ENCODE data around the gene CES1.
"Not testable (repeated sequence)": the region's sequence is repeated elsewhere in the genome, so short reads cannot be mapped to it uniquely, and the experiment has no call there.

Gene CES1

DNA sequence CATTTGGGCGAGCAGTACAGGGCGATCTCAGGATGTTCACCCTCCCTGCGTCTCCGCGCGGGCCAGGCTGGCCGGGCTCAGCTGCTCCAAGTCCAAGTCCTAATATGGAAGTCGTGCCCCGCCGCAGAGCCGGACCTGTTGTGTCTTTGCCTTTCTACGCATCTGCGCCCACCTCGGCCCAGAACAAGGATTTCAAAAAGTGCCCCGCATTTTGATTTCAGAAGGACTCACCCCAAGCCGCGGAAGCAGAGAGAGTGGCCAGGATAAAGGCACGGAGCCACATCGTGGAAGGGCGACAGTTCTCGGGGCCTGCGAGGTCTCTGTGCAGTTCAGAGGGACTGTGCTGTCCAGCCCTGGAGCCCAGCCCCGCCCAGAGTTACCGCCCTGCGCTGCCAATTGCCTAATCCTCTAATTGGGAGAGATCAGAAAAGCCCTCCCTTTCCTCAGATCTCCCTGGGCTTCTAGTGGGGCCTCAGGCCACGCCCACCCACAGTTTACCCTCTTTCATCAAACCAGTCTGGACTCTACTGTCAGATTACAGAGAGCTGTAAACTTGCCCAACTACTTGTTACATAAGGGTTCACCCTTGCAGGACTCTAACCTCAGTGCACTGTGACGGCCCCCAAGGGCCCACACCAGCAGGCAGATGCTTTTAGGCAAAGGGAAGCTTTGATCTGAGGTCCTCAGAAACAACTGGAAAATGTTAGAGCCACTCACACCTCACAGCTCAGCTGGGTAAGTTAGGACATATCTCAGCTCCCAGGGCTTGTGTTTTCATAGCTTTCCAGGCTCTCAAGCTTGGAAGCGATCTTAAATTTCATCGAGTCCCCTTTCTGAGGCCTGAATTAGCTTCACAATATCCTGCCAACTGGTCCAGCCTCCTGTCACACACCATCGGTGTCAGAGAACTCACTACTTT, at the start of gene CES1:
CES1 (minus strand) TSS at position 324 of the 919 bp plus-strand sequence; CDS start at position 283, 41 bp downstream.
- no peak for DNase-seq

GRCh38 chr16:55876854-55877253, 44.0 kb upstream of the CES1 start:
- no peak for DNase-seq

- DNase-seq, result no peak
These were observed 42.4 kb upstream of the CES1 start, which contains the start of gene CES5A for GRCh38 chr16:55875273-55875672. Gene CES5A (minus strand): TSS chr16:55875373. CDS start chr16:55875221, 152 bp downstream.

GRCh38 chr16:55873122-55873521, 40.2 kb upstream of the CES1 start:
- no peak for DNase-seq

DNA sequence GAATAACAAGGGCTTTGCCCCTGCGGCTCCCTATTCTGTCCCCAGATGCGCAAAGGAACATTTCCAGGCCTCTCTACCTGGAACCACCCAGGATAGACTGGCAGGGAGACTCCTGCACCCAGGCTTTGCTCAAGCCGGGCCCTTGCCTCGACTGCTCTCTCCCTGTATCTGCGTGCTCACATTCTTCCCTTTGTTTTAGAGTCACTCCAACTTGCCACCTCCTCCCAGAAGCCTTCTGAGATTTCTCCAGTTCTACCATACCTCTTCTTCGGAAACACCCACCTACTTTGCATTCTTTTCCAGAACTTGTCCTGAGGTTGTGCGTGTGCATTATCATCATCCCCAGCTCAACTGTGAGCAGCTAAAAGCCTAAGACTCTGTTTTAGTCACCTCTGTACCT, 39.2 kb upstream of the CES1 start:
- no peak for DNase-seq

- no peak for DNase-seq
These were observed 38.6 kb upstream of the CES1 start for GRCh38 chr16:55871411-55872038.

GRCh38 chr16:55868980-55869379, 36.1 kb upstream of the CES1 start:
- DNase-seq, result no peak

- no peak for DNase-seq
These were observed 35.2 kb upstream of the CES1 start for GRCh38 chr16:55868137-55868536.

DNA sequence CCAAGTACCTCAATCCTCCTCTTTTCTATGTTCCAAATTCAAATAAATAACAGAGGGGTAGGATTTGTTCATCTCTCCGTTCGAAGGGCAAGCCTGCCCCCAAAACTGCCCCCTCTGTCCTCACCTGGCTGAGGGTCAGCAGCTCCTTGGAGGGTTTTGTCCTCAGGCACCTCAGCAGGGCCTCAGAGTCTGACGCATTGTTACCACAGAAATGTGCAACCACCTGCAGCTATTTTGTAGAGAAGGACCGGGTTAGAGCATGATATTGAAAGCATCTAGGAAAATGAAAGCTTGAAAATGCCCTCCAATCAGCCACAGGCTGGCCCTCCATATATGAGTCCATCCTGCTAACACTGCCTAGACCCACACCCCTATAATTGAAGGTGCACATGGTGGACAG, 28.4 kb upstream of the CES1 start:
- no peak for DNase-seq

DNA sequence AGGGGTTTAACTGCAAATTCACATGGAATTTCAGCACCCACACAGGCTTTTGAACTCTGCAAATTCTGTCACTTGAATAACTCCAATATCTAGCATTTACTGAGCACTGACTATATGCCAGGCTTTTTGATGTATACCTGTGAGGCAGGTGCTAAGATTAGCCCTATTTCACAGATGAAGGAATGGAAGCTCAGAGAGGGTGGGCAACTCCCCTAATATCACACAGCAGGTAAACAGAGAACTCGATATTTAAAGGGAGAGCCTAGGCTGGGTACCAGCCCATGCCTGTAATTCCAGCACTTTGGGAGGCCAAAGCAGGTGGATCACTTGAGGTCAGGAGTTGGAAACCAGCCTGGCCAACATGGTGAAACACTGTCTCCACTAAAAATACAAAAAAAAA, 24.8 kb upstream of the CES1 start:
- not testable (repeated sequence) for DNase-seq

DNA sequence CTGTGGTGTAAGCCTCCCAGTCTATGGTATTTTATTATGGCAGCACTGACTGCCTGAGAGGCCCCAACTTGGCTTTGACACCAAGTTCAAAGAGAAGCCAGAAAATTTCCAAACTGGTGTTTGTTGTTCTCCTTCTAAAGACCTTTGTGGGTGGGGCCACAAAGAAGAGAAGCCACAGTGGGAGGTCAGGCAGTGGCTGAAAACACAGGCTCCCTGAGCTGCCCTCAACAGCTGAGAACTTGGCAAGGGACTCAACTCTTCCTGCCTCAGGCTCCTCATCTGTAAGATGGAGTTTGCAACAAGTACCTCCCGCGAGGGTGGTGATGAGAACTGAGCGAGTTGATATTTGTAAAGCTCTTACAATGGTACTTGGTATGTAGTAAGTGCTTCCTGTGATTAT, 24.1 kb upstream of the CES1 start:
- DNase-seq, result no peak

DNA sequence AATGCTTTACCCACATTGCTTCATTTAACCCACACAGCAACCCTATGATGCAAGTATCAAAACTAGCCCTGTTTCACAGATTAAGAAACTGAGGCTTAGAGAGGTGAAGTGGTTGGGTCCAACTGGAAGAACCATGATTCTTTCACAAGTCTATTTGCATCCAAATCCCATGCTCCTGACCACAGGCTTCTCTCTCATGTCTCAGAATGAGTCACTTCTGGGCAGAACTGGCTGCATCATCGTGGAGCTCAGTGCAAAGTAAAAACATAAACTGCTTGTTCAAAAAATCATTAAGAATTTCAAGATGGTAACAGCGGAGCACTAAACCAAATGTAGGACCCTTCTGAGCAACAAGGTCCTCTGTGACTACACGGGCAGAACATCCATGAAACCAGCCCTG, 20.2 kb upstream of the CES1 start:
- no peak for DNase-seq

- no peak for DNase-seq
These were observed 16.6 kb upstream of the CES1 start for GRCh38 chr16:55849536-55849935.

- DNase-seq, result no peak
These were observed 13.9 kb upstream of the CES1 start for GRCh38 chr16:55846598-55847346.

- no peak for DNase-seq
These were observed 10.2 kb upstream of the CES1 start for GRCh38 chr16:55843105-55843395.

- peak; percentile 41 for DNase-seq
These were observed 9.6 kb upstream of the CES1 start for GRCh38 chr16:55842369-55843104.

DNA sequence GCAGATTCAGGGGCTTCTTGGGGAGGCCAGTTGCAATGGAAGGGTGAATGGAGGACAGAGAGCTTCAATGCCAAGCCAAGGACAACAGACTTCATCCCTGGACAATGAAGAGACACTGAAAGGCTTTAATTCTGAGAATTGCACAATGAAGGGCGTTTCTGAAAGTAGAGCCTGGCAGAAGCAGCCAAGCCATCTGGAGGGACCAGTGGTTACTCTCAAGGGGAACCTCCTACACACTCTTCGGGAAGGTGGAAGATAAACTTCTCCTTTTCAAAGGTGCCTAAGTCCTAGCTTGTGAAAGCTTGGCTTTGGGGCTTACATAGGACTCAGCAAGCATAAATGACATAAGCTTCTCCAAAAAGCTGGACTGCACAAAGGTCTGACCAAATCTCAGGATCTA, 6.2 kb upstream of the CES1 start:
- DNase-seq, result no peak

GRCh38 chr16:55836158-55836611, 3.3 kb upstream of the CES1 start:
- no peak for DNase-seq

DNA sequence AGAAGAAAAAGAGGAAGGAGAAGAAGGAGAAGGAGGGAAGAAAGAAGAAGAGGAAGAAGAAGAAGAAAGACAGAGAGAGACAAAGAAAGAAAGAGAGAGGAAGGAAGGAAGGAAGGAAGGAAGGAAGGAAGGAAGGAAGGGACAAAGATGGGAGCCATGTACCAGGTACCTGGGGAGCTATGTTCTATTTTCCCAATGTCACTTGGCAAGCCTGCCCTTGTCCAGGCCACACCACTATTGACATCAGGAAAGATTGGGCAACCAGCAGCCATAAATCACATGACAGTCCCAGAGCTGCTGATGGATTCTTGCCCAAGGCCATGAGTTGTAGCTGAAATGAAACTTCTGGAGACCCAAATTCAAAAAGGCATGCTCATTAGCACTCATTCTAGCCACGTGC, 2.7 kb upstream of the CES1 start:
- DNase-seq, result no peak

GRCh38 chr16:55835173-55835572, 2.3 kb upstream of the CES1 start:
- not testable (repeated sequence) for DNase-seq

GRCh38 chr16:55834049-55834448, 1.2 kb upstream of the CES1 start:
- DNase-seq, result no peak

GRCh38 chr16:55832425-55832772, 497 bp downstream of the CES1 start:
- no peak for DNase-seq

Data from NCI-H1092 treated with DMSO at 0.1 percent for 48 hours (cell line).